ENCODE data around the gene UBE2N.
"Not testable (repeated sequence)": the region's sequence is repeated elsewhere in the genome, so short reads cannot be mapped to it uniquely, and the experiment has no call there.

Gene UBE2N

DNA sequence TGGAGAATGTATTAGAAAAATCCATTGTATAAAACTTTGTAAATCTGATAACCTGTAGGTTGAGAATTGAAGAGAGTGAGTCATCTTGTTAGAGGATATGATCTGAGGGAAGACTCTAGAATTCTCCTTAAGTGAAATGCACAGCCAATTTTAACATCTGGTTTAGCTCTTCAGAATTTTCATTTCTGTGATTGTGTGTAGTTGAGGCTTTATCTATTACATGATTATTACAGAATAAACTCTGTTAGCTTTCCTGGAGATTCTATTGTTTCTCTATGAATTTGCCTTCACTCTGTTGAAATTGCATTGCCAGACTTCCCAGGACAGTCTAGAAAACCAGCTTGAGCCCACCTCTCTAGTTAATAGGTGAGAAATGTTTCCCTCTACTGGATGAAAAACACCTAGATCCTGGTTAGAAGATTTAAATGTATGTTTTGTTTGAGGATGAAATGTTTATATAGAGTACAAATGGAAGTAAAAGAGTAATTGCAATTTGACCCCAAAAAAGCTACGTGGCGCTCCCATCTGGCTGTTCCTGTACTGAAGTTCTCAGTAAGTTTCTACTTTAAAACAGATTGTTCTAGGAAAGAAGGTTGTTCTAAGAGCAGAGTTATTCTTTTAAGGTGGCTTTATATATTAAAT, 61.1 kb downstream of the UBE2N start:
- no peak for DNase-seq (ENCODE audit: low read depth, low spot score)

DNA sequence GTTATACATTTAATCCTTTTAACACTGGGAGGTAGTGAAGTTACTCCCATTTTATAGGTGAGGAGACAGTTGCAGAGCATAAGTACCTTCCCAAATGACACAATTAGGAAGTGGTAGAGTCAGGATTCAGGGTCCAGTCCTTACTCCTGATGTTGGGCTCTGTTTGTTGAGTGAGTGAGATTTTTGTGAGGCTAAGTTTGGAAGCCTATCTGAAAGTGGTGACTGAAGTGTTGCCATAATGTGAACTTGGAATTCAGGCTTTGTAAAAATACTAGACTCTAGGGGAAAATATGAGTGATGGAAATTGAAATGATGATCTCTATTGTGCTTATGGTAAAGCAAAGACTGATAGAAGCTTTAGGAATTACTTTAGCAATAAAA, 61.8 kb downstream of the UBE2N start:
- DNase-seq (ENCODE audit: low read depth, low spot score): no peak

DNA sequence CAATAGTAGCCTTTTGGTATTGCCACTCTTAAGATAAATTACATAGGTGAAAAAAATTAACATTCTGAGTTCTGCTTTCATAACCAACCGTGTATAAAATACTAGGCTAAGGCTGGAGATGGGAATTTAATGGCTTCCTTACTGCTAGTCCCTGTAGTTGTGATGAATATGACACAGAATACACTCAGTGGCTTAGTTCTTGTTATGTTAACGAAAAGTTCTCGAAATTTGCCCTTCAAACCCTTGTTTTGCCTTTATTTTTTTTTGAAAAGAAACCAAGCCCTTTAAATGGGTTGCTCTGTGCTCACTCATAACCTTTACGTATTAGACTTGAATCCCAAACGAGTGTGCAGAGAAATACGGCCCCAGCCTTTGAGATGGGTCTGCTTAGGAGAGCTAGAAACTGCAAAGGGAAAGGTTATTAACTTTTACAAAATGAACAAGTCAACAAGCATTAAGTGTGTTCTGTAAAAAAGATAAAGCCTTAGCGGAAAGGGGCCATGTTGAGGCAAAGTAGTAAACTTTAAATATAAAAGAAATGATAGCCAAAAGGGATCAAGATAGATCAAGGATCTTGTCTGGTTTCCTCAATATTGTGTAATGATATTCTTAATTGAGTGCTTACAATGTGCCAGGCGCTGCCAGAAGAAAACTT, 62.3 kb downstream of the UBE2N start:
- no peak for DNase-seq (ENCODE audit: low read depth, low spot score)

DNA sequence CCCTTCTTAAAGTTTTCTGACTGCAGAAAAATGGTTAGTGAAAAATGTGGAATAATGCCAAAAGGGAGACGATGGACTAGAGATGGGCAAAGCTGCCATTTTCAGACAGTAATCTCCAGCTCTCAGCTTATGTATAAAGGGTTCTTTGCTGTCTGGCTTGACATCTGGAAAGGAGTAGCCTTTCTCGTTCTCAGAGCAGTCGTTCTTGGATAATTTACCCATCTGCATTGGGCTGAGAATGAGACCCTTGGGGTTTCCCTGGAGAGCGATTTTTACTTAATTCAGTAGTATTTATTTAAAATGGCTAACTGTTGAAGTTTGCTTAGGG, 62.8 kb downstream of the UBE2N start:
- no peak for DNase-seq (ENCODE audit: low read depth, low spot score)

DNA sequence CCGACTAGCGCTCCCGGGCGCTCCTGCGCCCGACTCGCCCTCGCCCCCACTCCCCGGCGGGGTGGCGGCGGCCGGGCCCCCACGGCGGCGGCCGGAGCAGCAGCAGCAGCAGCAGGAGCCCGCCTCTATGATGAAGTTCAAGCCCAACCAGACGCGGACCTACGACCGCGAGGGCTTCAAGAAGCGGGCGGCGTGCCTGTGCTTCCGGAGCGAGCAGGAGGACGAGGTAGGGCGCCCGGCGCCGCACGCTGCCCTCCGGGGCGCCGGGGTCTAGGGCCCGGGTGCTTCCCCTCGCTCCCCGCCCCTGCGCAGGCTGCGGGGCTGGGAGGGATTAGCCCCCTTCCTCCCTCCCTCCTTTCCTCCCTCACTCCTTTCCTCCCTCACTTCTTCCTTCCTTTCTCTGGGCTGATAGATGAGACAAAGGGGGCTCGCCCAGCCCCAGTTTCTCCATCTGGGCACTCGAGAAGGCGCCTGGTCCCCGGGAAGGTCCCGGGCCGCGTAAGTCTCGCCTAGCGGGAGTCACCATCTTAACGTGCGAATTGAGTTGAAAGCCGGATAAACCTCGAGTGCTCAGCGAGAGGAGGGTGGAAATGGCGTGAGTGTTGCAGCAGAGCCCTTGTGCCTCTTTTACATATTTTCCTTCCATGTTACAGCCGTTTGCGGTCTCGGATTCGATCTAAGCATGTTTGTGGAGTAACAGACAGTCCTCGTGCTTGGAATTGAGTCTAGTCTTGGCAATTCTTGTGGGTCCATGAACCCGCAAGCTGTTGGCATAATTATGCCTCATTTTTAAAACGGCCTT, 63.4 kb downstream of the UBE2N start:
- DNase-seq (ENCODE audit: low read depth, low spot score): not testable (repeated sequence)

DNA sequence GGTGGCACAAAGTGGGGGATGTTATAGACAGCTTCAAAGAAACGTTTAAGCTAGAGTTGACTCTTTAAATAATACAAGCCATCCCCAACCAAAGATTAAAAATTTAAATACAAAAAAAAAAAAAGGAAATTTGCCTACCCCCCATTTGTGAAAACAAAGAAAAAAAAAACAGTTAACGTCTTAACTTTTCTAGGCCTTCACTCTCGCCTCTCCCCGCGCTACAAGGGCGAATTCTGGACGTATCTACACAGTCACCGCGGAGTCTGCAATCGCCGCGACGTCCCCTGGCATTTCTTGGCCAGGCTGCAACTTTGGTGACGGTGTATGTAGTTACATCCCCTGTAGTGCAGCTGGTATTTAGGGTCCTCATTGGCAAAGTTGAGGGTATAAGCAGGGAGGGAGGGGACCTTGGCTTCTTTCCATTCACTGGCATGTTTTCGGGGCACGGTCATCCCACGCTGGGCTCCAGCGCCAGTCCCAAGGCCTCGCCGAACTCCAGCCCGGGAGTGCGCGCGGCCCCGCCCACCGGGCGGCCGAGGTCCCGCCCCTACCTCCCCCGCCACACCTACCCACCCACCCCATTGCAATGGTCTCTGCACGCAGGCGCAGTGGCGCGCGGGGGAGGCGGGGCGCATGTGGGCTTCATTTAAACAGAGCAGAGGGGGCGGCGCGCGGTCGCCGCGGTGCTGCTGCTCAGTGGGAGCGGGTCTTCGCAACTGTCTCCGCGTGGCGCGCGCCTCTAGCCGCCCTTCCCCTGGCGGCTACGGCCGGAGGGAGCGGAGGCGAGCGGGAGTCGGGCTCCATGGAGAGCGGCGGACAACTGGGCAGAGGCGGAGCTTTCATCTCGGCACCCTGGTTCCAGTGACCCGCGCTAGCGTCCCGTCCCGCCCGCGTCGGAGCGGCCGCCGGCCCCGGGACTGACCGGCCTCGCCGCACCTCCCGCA, 64.2 kb downstream of the UBE2N start, which contains the start of gene NUDT4:
NUDT4 (plus strand) TSS at position 674 of the 944 bp plus-strand sequence. CDS start 398 bp downstream, outside the sequence.
- DNase-seq (ENCODE audit: low read depth, low spot score): peak; percentile 93

DNA sequence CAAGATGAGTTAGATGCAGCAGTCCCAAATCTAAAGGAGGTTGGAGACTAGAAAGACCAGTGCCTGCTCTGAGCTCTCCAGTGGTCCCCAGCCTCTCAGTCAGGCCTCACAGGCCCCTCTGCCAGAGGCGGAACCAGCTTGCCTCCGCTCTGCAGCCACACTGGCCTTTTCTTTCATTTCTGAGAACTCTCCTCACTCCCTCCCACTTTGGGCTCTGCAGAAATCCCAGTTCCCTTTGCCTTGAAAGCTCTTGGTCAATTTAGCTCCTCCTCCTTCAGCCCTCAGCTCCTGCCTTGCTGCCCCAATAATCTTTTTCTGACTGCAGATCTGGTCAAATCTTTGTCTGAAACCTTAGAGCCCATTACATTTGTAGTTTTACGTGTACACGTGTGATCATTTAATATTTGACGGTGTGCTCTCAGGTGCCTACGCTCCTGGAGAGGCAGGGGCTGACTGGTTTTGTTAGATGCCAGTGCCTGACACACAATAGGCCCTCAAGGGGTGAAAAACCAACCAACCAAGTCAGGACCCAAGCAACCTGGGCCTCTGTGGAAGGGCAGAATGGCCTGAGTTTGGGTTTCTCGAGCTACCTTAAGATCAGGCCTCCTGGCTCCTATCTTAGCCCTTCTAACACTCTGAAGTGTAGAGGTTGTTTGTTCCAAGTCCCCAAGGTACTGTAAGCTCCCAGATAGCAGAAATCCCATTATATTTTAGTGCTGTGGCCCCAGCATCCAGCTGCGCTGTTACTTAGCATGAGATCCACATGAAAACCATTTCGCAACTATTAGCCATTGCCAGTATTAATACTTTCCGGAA, 65.1 kb downstream of the UBE2N start:
- no peak for DNase-seq (ENCODE audit: low read depth, low spot score)

DNA sequence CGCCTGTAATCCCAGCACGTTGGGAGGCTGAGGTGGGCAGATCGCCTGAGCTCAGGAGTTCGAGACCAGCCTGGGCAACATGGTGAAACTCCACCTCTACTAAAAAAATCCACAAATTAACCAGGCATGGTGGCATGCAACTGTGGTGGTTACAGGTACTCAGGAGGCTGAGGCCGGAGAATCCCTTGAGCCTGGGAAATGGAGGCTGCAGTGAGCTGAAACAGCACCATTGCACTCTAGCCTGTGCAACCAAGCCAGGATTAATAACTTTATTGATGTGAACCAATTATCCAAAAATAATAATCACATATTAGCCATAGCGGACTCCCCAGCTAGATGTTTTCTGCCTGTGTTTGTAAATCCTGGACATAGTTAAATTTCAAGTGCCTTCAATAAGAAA, 65.8 kb downstream of the UBE2N start:
- no peak for DNase-seq (ENCODE audit: low read depth, low spot score)

DNA sequence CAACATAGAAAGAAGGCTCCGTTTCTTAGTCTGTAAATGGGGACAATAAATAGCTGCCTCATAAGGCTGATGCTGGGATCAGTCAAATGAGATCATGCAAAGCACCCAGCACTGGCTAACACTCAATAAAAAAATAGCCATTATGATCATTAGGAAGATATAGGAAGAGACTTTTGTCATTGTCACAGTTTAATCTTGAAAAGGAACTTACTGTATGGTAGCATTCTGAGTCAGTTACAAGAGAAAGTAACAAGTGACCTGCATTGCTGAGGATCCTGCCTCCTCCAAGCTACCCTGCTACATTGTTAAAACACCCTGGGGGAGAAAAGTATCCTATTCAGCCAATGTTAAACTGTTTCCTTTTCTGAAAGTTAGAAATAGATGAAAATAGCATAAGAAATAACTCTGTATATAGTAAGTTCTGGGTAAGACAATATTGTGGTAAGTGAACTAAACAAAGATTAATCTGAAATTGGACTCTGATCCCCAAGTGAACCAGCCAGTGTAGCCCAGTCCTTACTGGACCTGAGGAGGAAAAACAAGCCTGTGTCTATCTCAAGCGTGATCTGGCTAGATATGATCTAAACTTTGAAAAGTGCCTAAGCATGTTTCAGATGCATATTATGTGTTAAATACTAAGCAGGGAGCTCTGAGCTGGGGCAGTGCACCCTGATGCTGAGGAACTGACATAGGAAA, 67.6 kb downstream of the UBE2N start:
- no peak for DNase-seq (ENCODE audit: low read depth, low spot score)

DNA sequence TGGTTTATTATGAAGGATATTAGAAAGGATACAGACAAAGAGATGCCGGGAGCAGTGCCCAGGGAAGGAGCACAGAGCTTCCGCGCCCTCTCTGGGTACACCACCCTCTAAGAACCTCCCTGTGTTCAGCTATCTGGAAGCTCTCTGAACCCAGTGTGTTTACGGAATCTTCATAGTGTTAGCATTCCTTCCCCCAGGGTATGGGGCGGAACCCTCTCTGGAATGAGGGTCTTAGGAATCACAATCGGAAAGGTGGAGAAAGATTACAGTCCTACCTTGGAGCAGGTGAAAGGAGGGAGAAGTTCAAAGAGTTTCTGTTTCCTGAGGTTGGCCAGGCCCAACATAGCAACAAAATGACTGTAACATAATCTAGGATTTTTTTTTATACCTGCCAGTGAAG, 70.8 kb downstream of the UBE2N start:
- DNase-seq (ENCODE audit: low read depth, low spot score): no peak

DNA sequence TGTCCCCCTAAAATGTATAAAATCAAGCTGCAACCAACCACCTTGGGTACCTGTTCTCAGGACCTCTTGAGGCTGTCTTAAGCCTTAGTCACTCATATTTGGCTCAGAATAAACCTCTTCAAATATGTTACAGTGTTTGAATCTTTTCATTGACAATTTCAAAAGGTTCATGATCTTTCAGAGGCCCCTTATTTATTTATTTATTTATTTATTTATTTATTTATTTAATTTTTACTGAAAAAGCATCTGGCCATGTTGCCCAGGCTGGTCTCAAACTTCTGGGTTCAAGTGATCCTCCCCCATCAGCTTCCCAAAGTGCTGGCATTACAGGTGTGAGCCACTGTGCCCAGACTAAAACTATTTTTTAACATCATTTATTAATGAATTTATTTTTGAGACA, 72.2 kb downstream of the UBE2N start:
- DNase-seq (ENCODE audit: low read depth, low spot score): no peak

DNA sequence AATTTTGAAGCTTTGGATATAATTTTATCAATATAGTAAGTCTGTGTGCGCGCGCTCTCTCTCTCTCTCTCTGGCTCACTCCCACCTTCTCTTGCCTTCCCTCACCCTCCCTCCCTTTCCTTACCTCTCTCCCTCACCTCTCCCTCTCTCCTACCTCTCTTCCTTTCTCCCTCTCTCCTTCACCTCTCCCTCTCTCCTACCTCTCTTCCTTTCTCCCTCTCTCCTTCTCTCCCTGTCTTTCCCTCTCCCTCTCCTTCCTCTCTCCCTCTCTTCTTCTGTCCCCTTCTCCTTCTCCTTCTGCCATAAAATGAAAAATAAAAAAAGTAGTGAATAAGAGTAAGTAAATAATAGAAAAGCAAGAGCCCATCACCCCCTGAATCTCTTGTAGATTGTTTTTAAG, 73.0 kb downstream of the UBE2N start:
- DNase-seq (ENCODE audit: low read depth, low spot score): no peak

DNA sequence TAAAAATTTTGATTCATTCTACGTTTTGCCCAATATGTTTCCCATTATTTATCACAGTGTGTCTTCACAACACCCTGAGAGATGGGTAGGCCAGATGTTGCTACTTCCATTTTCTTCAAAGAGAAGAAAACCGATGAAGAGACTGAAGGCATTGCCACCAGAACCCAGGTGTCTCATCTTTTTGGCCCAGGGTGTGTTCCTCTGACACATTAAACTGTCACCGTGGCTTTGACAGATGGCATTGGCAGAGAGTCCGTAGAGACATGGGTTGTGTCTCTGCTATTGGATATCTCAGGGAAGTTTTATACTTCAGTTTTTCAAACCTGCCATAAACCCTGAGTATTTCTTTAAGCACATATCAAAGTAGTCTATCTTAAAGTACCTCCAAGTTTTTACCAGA, 75.3 kb downstream of the UBE2N start:
- DNase-seq (ENCODE audit: low read depth, low spot score): no peak

DNA sequence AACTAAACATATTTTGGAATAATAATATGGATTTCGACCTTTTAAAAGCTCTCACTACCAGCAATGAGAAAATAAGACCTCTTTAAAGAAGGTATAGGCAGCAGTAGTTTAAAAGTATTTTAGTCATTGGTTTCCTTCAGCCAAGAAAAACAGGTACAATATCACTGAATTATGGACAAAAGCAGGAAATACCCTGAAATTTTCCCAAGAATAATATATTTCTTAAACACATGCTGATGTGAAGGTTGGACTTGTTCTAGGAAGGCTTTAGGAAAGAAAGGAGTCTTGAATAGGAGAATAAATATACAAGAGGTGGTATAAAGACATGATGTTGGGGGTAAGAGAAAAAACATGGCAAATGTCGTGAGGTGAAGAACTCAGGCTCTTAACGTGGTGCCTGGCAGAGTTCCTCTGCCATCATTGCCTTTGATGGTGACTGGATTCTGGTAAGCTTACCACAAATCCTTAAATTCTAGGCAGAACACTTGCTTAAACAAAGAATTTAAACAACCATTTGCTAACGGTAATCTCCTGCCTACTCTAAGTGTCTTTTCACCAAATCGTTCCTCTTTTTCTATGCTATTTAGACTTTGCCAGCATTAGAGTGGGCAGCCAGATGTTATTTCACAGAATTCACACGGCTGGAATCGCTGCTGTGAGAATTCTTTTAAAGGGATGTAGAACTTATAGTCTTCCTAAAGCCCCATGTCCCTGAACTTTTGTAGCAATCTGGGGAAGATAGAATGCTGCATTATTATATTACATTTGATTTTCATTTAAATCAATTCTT, 75.9 kb downstream of the UBE2N start:
- no peak for DNase-seq (ENCODE audit: low read depth, low spot score)

DNA sequence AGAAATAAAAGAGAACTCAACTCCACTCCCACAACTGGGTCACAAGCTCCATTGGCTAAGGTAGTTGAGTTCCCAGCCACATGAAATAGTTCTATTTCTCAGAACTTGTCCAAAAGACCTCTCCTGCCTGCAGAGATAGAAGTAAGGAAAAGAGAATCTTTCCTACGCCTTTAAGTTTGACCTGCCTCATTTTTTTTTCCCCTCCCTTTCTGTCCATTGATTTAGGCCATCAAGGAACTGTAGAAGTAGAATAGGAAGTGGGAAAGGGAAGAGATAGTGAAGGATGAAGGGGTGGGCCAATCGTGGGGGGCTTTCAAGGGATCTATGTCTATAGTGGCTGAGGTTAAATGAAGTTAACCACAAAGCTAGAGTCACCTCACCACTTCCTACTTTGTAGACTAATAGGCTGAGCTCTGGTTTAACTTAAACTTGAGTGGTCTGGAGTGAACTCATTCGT, 77.9 kb downstream of the UBE2N start:
- no peak for DNase-seq (ENCODE audit: low read depth, low spot score)

DNA sequence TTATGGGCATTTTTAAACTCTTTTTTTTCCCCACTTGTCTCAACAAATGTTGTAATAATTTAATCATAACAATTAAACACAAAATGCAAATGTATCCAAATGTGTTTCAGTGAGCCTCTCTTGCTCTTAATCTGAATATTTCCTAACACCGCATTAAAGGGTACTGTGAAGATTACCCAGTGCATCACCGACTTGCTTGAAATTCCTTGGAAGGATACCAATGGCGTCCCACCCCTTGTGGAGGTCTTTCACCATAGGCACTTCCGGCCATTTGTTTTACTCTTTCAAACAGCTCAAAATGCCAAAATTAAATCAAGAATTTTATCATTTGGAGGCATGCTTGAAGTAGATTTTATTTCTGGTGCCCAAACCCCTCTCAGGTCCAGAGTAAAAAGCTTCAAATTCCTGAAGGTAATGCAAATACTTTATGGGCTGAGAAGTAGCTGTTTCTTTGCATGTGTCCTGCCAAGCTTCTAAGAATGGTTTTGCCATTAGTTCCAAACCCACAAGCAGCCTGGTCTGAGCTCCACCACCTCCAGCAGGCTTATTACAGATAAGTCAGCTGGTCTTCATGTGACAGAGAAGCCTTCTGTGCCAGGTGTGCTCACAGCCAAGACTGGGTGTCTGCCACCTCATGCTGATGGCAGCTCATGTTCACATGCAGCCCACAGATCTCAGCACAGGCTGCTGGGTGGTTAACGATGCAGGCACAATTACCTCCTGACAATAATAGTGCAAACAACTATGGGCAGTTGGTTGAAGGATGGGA, 80.4 kb downstream of the UBE2N start:
- DNase-seq (ENCODE audit: low read depth, low spot score): no peak

DNA sequence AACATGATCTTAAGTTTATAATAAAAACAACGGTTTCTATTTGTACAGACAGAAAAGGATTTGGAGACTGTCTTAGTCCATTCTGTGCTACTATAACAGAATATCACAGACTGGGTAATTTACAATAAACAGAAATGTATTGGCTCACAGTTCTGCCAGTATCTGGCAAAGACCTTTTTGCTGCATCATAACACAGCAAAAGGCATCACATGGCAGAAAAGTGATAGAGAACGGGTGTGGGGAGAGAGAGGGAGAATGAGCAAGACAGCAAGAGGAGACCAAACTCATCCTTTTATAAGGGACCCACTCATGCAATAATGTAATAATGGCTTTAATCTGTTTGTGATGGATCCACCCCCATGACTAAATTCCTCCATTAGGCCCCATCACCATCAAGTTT, 81.1 kb downstream of the UBE2N start:
- DNase-seq (ENCODE audit: low read depth, low spot score): no peak

DNA sequence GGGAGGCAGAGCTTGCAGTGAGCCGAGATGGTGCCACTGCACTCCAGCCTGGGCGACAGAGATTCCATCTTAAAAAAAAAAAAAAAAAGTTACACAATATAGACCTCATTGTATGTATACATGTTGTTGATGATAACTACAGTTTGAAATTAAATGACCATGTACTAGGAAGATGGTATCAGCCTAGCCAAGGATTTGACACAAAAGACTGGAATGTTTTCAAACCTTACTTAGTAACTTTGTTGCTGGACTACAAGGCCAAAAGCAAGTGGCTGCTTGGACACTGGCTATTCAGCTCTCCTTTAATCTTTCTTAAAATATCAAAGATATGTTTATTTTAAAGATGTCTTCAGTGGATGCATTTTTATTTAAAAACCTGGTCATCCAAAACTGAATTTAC, 82.9 kb downstream of the UBE2N start:
- DNase-seq (ENCODE audit: low read depth, low spot score): no peak

DNA sequence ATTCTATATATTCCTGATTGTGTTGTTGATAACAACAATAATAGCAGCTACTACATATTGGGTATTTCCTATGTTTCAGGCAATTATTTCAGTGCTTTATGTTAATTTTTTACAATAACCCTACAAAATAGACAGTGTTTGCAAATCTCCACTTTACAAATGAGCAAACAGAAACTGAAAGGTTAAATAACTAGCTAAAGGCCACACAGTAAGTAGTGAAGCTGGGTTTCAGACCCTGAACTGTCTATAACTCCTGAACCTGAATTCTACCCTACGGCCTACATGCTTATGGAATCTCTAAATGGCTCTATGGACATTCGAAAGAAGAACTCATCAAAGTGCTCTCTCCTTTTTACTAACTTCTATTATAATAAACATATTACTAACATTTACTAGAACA, 83.7 kb downstream of the UBE2N start:
- DNase-seq (ENCODE audit: low read depth, low spot score): no peak
